Esophagus muscularis mucosa (tissue), 4 donors: ENCODE data around the gene SH2D2A. TPM values are rescaled to one million over a fixed set of nuclear protein-coding genes. Genes with fewer than 3 reads are reported as not detected.

Source experiments
- DNase-seq: peaks from one replicate; pipeline ENCODE4 v3.0.0-alpha.2; 2017; ENCODE audit errors: extremely low spot score
- H3K27ac ChIP-seq, 4 donors: fragments of 200-600 bp; sonication (generic); replicated peaks in 1 of 4; 1 replicate in 3 of 4; 2 replicates in 1 of 4; pipeline ENCODE4 v1.5.1; 2016 to 2019; ENCODE audit warnings: mild to moderate bottlenecking in 1 of 4
- H3K27me3 ChIP-seq, 4 donors: fragments of 200-600 bp; sonication (generic); one replicate each; pipeline versions ENCODE4 v1.5.1 to v1.6.0; 2016 to 2019
- H3K36me3 ChIP-seq, 4 donors: fragments of 200-600 bp; sonication (generic); one replicate each; pipeline ENCODE4 v1.5.1; 2016 to 2019
- H3K4me1 ChIP-seq, 4 donors: fragments of 200-600 bp; sonication (generic); one replicate each; pipeline ENCODE4 v1.5.1; 2016 to 2019
- H3K4me3 ChIP-seq, 4 donors: fragments of 200-600 bp; sonication (generic); 1 replicate in 2 of 4; 2 replicates in 2 of 4; pipeline ENCODE4 v1.5.1; 2016 to 2019; ENCODE audit warnings: mild to moderate bottlenecking in 4 of 4, moderate library complexity in 1 of 4
- H3K9me3 ChIP-seq, 4 donors: fragments of 200-600 bp; sonication (generic); 1 replicate in 3 of 4; 2 replicates in 1 of 4; pipeline ENCODE4 v1.5.1; 2016 to 2019
- CTCF ChIP-seq, 3 experiments: fragments of 200-600 bp in 2 of 3; fragments of 450-650 bp in 1 of 3; sonication (generic) in 2 of 3; IDR thresholded peaks; one replicate each; pipeline ENCODE4 v1.5.1; 2017 to 2019; ENCODE audit warnings: antibody characterized with exemption in 3 of 3, mild to moderate bottlenecking in 2 of 3, moderate library complexity in 1 of 3
- EP300 ChIP-seq: sonication (generic); formaldehyde crosslinking; IDR thresholded peaks from one replicate; pipeline ENCODE4 v1.6.1; 2017; ENCODE audit warnings: antibody characterized with exemption
- POLR2A ChIP-seq: fragments of 450-650 bp; IDR thresholded peaks from one replicate; pipeline ENCODE4 v1.6.1; 2017; ENCODE audit warnings: antibody characterized with exemption, moderate library complexity, mild to moderate bottlenecking, low read depth
- POLR2AphosphoS5 ChIP-seq, 2 donors: sonication (generic); formaldehyde crosslinking; IDR thresholded peaks; one replicate each; pipeline ENCODE4 v1.6.1; 2017; ENCODE audit warnings: antibody characterized with exemption in 2 of 2
- WGBS: methylation state at CpG from one replicate; pipeline ENCODE4 v1.1.5; 2018; 5-methylcytosine and 5-hydroxymethylcytosine counted together
- intact Hi-C: fragments of 100-400 bp; cut with DNase I; formaldehyde crosslinking; loops from one replicate; pipeline ENCODE4 v1.15.1; 2023
- total RNA-seq, 4 donors: library from RNA; depleted of rRNA; stranded (reverse); fragments of >200 nt; gene quantifications; one replicate each; pipeline versions ENCODE4 v1.1.0 to v1.2.1, GENCODE V29; 2016

The SH2D2A gene
- total RNA-seq, 4 donors from 2014 or later, result 0.83 to 2.7 (median 0.84) TPM; not detected in 1

GRCh38 chr1:156776942-156777341, 39.7 kb downstream of the SH2D2A start:
- H3K4me3 ChIP-seq, result no peak overlapping the region
- intact Hi-C loops, result no loop called here
- whole genome bisulfite sequencing, result 70% methylated on average over 4 of the region's 4 CpGs
- no peak overlapping the region for H3K27ac ChIP-seq
- no peaks in the 10 kb centered on the region for H3K27me3 ChIP-seq
- no peaks in the 10 kb centered on the region for H3K9me3 ChIP-seq
- TF ChIP-seq EP300, result no peak
- TF ChIP-seq CTCF (IDR thresholded peaks at IDR 0.05), result no peak
- TF ChIP-seq POLR2A, result no peak
- no peak for TF ChIP-seq POLR2AphosphoS5 (IDR thresholded peaks at IDR 0.05)
- peaks cover 0 to 5% (median under 1%) of the 10 kb centered on the region in 4 donors for H3K36me3 ChIP-seq
- no peak for DNase-seq
- peaks cover 29 to 63% (median 57%) of the 10 kb centered on the region in 4 donors for H3K4me1 ChIP-seq

- no peaks in the 10 kb centered on the region for H3K9me3 ChIP-seq
- TF ChIP-seq POLR2AphosphoS5 (IDR thresholded peaks at IDR 0.05) (no peak), CTCF (IDR thresholded peaks at IDR 0.05) (no peak), POLR2A (no peak), EP300 (no peak)
- H3K27me3 ChIP-seq, result no peaks in the 10 kb centered on the region
- peaks cover 33 to 69% (median 60%) of the 10 kb centered on the region in 4 donors for H3K4me1 ChIP-seq
- DNase-seq, result no peak
- intact Hi-C loops, result no loop called here
- peaks cover 0 to 16% (median 3%) of the 10 kb centered on the region in 4 donors for H3K36me3 ChIP-seq
- no peak overlapping the region for H3K4me3 ChIP-seq
- H3K27ac ChIP-seq, result no peak overlapping the region
- 85% methylated on average over 5 of the region's 5 CpGs for whole genome bisulfite sequencing
Observed at GRCh38 chr1:156775799-156776198, 40.8 kb downstream of the SH2D2A start.

DNA sequence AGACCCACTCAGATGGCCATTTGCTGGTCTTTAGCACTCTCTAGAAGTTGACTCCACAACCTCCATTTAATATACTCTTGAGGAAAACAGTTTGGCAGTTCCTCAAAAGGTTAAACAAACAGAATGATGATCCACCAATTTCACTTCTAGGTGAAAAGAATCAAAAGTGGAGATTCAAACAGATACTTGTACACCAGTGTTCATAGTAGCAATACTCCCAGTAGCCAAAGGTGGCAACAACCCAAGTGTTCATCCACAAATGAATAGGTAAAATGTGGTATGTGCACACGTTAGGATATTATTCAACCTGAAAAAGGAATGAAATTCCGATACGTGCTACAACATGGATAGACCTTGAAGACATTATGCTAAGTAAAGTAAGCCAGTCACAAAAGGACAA, 43.0 kb downstream of the SH2D2A start:
- Histone ChIP-seq H3K4me1 (peaks cover 54 to 87% (median 81%) of the 10 kb centered on the region in 4 donors), H3K27me3 (no peaks in the 10 kb centered on the region), H3K9me3 (no peaks in the 10 kb centered on the region), H3K36me3 (peaks cover 0 to 23% (median 12%) of the 10 kb centered on the region in 4 donors), H3K27ac (no peak overlapping the region), H3K4me3 (no peak overlapping the region)
- DNase-seq, result no peak
- intact Hi-C loops, result no loop called here
- 87% methylated on average over 3 of the region's 3 CpGs for WGBS
- TF ChIP-seq POLR2A, result no peak
- no peak for TF ChIP-seq EP300
- TF ChIP-seq POLR2AphosphoS5 (IDR thresholded peaks at IDR 0.05), result no peak
- no peak for TF ChIP-seq CTCF (IDR thresholded peaks at IDR 0.05)

DNA sequence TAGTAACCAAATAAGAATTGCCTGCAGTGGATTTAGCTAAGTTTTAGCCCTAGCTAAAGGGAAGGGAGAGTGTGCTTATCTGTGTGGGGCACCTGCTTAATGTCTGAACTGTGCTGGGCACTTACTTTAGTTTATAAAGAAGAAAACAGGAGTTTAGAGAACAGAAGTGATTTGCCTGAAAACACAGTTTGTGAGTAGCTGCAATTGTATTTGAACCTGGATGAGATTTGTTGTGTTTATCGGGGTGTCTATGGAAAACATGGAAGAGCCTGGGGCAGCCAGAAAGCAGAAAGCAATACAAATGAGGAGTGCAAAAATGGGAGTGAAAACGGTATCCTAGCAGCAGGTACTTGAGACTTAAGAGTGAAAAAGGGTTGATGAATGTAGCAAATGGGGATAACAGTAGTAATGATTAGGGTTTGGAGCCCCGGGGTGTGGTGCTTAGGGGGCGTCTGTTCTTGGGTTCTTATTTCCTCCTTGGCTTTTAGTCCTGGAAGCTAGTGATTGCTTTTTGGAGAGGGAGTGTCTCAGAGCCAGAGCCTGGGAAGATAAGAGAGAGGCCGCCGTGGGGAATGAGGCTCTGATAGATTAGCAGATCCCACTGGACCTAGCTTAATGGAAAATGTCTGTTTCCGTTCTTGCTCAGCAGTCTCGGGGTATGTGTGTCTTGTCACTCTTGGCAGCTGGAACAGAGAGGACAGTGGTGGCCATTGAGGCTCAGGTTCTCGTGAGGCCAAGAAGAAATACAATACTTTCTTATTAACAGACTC, 43.7 kb downstream of the SH2D2A start:
- intact Hi-C loops, result no loop called here
- Histone ChIP-seq H3K36me3 (peaks cover 0 to 23% (median 12%) of the 10 kb centered on the region in 4 donors), H3K27ac (no peak overlapping the region), H3K9me3 (no peaks in the 10 kb centered on the region), H3K4me3 (no peak overlapping the region), H3K27me3 (no peaks in the 10 kb centered on the region), H3K4me1 (peaks cover 52 to 90% (median 84%) of the 10 kb centered on the region in 4 donors)
- WGBS, result 54% methylated on average over 9 of the region's 9 CpGs
- DNase-seq, result no peak
- no peak for TF ChIP-seq EP300
- TF ChIP-seq POLR2A, result no peak
- no peak for TF ChIP-seq POLR2AphosphoS5 (IDR thresholded peaks at IDR 0.05)
- no peak for TF ChIP-seq CTCF (IDR thresholded peaks at IDR 0.05)
